ENCODE results near the gene DHRS9. TPM values are rescaled to one million over a fixed set of nuclear protein-coding genes. Genes with fewer than 3 reads are reported as not detected.

The DHRS9 gene
- total and polyA plus RNA-seq, 2 of the 4 experiments (the other 2 are of a cell fraction) = not detected

DNA sequence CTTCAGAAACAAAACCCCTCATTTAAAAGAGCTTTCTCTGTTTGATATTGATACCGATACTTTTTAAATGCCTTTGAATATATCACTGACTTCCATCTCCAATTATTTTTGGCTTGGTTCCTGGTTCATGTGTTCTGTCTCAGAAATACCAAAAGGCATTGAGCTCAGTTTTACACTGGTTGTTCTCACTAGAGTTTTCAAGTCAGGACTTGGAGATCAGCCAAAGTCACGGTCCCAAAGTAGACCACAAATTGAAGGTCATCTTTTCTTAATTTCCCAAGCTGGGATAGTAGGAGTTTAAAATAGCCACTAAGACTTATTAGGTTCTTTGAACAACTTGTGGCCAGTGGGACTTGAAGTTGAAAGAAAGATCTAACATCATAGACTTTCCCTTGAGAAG, 24.2 kb downstream of the DHRS9 start:
- Histone ChIP-seq H3K23ac (ENCODE audit: low read depth, low read length) (no peak overlapping the region), H3K4me2 (ENCODE audit: low read depth, low read length) (no peak overlapping the region), H2AK9ac (replicated peaks; ENCODE audit: low read depth, low read length, poor library complexity) (no peak overlapping the region), H3K27ac (ENCODE audit: insufficient read depth, low read length) (no peak overlapping the region), H3K36me3 (ENCODE audit: control insufficient read depth, insufficient read depth, low read length) (no peaks in the 10 kb centered on the region), H3K4me3 (ENCODE audit: insufficient read depth, low read depth, low read length) (no peak overlapping the region), H3K79me1 (ENCODE audit: low read depth in 1 of 2, low read length in 2 of 2) (no peaks in the 10 kb centered on the region), H3K4ac (ENCODE audit: low read depth, low read length) (no peak overlapping the region), H3K4me1 (ENCODE audit: control insufficient read depth, insufficient read depth, low read length) (no peaks in the 10 kb centered on the region), H2BK15ac (ENCODE audit: low read depth, low read length) (no peak overlapping the region), H2AK5ac (ENCODE audit: low read depth, low read length) (no peak overlapping the region), H4K20me1 (ENCODE audit: insufficient read depth, low read length) (no peaks in the 10 kb centered on the region), H4K5ac (ENCODE audit: low read depth, low read length) (no peak overlapping the region), H3K9me3 (ENCODE audit: control insufficient read depth, insufficient read depth, low read length) (no peaks in the 10 kb centered on the region; the same call in 1 of the 2 replicates), H2BK120ac (ENCODE audit: low read depth, low read length) (no peak overlapping the region), H3K27me3 (ENCODE audit: control insufficient read depth, insufficient read depth, low read length) (no peaks in the 10 kb centered on the region), H4K91ac (ENCODE audit: insufficient read depth, low read depth, low read length) (no peak overlapping the region), H3K18ac (ENCODE audit: low read depth, low read length) (no peak overlapping the region), H2BK5ac (ENCODE audit: low read depth, low read length, poor library complexity, severe bottlenecking) (no peak overlapping the region), H2AFZ (replicated peaks; ENCODE audit: low read length, poor library complexity) (no peak overlapping the region), H3K56ac (ENCODE audit: extremely low read depth, insufficient read depth, low read length) (no peak overlapping the region), H3K9me1 (ENCODE audit: insufficient read depth, low read length) (no peaks in the 10 kb centered on the region), H3K14ac (replicated peaks; ENCODE audit: low read depth, low read length) (no peak overlapping the region), H4K8ac (ENCODE audit: low read depth in 2 of 2, low read length in 2 of 2) (no peak overlapping the region), H2BK20ac (ENCODE audit: low read depth, low read length) (no peak overlapping the region), H3K9ac (ENCODE audit: low read depth, low read length) (no peak overlapping the region)
- no peak for ATAC-seq (ENCODE audit: low read depth)
- ChIA-PET CTCF (no interaction called here), POLR2A (ENCODE audit: unreplicated experiment) (no interaction called here)
- WGBS, 2 experiments (ENCODE audit: extremely low coverage in 2 of 2, insufficient read length in 1 of 2) = no CpG with 5 or more reads among the region's 2 CpGs
- TF ChIP-seq RCOR1 (IDR thresholded peaks at IDR 0.05; ENCODE audit: insufficient replicate concordance, low read length) (no peak), BHLHE40 (IDR thresholded peaks at IDR 0.05; ENCODE audit: low read depth, low read length) (no peak), POLR2A (IDR thresholded peaks at IDR 0.05; ENCODE audit: low read depth, low read length) (no peak), MAZ (IDR thresholded peaks at IDR 0.05; ENCODE audit: borderline replicate concordance, low read depth, low read length) (no peak), CEBPB (IDR thresholded peaks at IDR 0.05; ENCODE audit: low read depth, low read length) (no peak), CHD1 (IDR thresholded peaks at IDR 0.05; ENCODE audit: low read depth, low read length) (no peak), RFX5 (IDR thresholded peaks at IDR 0.05; ENCODE audit: low read depth, low read length) (no peak), RAD21 (IDR thresholded peaks at IDR 0.05; ENCODE audit: low read length) (no peak), FOS (IDR thresholded peaks at IDR 0.05; ENCODE audit: low read depth, low read length) (no peak)
- TF ChIP-seq, protein P1, sequence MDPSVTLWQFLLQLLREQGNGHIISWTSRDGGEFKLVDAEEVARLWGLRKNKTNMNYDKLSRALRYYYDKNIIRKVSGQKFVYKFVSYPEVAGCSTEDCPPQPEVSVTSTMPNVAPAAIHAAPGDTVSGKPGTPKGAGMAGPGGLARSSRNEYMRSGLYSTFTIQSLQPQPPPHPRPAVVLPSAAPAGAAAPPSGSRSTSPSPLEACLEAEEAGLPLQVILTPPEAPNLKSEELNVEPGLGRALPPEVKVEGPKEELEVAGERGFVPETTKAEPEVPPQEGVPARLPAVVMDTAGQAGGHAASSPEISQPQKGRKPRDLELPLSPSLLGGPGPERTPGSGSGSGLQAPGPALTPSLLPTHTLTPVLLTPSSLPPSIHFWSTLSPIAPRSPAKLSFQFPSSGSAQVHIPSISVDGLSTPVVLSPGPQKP (IDR thresholded peaks at IDR 0.05; ENCODE audit: borderline replicate concordance, low read depth, low read length) = no peak
- TF ChIP-seq, protein P2, sequence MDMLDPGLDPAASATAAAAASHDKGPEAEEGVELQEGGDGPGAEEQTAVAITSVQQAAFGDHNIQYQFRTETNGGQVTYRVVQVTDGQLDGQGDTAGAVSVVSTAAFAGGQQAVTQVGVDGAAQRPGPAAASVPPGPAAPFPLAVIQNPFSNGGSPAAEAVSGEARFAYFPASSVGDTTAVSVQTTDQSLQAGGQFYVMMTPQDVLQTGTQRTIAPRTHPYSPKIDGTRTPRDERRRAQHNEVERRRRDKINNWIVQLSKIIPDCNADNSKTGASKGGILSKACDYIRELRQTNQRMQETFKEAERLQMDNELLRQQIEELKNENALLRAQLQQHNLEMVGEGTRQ (IDR thresholded peaks at IDR 0.05; ENCODE audit: low read depth, low read length) = no peak
- TF ChIP-seq, protein P3, sequence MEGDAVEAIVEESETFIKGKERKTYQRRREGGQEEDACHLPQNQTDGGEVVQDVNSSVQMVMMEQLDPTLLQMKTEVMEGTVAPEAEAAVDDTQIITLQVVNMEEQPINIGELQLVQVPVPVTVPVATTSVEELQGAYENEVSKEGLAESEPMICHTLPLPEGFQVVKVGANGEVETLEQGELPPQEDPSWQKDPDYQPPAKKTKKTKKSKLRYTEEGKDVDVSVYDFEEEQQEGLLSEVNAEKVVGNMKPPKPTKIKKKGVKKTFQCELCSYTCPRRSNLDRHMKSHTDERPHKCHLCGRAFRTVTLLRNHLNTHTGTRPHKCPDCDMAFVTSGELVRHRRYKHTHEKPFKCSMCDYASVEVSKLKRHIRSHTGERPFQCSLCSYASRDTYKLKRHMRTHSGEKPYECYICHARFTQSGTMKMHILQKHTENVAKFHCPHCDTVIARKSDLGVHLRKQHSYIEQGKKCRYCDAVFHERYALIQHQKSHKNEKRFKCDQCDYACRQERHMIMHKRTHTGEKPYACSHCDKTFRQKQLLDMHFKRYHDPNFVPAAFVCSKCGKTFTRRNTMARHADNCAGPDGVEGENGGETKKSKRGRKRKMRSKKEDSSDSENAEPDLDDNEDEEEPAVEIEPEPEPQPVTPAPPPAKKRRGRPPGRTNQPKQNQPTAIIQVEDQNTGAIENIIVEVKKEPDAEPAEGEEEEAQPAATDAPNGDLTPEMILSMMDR (conservative IDR thresholded peaks at IDR 0.05; ENCODE audit: low read depth, low read length) = no peak
- in situ Hi-C loops (cut with MboI; ENCODE audit: low sequenced_read_pairs) = no loop called here
- DNase-seq = no peak
- intact Hi-C loops (cut with micrococcal nuclease) = no loop called here
- dilution Hi-C loops (cut with HindIII; ENCODE audit: low sequenced_read_pairs, unreplicated experiment) = no loop called here
- BruUV-seq (replicated peaks) = no TSS peak
